HG03135 (cell line): ENCODE measurements around the gene TMEM181.
"Not testable (repeated sequence)": the region's sequence is repeated elsewhere in the genome, so short reads cannot be mapped to it uniquely, and the experiment has no call there.

Experiments used
- ATAC-seq: cut with Tn5 transposase; IDR thresholded peaks from one replicate; pipeline ENCODE4 v1.9.1; 2021; ENCODE audit warnings: mild to moderate bottlenecking, moderate library complexity; ENCODE audit not compliant: unreplicated experiment

The TMEM181 gene

DNA sequence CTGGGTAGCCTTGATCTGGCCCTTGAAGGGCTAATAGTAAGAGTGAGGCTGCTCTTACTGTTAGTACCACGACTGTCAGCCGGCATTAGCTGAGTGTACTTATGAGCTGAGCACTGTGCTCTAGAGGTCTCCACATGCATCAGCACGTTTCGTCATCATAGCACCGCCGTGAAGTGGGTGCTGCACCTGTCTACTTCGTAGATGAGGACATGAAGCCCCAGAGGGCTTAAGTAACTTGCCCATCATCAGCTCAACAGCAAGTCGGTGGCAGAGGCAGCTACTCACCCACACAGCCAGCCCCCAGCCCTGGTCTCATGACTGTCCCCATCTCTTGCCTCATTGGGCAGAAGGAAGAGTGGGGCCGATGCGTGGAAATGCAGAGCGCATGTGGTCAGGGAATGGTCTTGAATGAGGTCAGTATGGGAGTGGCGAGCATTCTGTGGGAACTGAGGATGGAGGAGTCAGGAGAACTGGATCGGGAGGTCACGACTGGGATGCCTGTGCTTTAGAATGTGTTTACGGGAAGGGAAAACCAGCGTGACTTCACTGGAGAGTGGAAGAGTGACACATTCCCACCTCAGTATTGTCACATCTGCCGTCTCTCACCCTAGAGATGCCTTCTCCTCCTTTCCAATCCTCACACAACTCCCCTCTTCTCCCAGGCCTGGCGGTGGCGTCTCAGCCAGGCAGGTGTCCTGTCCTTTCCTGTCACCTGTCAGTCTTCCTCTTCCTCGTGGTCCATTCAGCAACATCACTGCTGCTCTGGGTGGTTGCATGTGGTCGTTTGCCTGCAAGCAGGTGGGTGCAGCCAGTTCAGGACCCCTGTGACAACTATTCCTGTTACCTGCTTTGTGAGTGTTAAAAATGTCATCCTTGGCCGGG lies 95.9 kb downstream of the TMEM181 start:
- ATAC-seq = no peak

DNA sequence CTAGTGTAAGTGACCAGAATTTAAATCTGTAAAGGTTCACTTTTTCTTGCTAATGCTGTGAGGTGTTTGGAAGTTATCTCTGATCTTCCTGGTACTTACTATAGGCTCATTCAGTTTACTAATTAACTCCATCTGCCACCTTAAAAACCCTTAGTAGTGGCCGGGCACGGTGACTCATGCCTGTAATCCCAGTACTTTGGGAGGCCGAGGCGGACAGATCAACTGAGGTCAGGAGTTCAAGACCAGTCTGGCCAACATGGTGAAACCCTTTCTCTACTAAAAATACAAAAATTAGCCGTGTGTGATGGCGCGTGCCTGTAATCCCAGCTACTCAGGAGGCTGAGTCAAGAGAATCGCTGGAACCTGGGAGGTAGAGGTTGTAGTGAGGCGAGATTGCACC lies 97.1 kb downstream of the TMEM181 start:
- not testable (repeated sequence) for ATAC-seq

DNA sequence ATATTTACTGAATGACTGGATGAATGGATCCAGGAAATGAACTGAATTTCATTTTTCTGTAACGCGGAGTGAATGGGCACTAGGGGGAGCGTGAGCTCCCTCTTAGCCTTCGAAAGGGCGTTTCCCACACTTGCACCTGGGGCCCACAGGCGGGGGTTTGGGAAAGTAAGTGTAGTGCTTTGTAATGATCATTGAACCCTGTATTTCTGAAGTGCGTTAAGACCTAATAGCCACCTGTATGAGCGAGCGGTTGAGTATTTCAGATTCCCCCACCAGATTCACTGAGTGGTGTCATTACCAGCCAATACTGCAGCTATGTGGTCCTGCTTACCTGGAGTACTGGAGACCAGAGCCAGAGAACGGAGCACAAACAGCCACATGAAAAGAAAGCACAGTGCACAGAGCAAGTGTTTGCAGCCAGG lies 100.5 kb downstream of the TMEM181 start:
- ATAC-seq = no peak

DNA sequence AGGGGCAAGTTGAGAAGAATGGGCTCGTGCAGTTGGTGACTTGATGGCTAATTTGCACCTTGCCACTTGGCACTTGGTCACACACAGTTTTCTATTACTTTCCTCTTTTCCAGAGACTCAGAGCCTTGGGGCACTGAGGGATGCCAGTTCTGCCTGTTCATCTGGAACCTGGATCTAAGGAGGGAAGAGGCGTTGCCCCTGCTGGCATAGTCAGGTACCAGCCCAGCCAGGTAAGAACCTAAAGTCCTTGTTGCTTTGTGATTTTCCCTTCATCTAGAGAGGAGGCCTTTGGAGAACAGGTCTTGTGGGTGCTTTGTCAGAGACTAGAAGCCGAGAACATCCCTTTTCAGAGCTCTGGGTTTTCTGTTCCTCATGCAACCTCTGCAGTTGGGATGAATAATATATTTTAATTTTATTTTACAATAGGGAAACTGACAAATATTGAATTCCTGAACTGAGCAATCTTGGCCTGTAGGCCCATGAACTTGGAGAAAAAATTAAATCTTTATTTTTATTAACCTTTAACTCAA lies 101.3 kb downstream of the TMEM181 start:
- ATAC-seq = no peak

DNA sequence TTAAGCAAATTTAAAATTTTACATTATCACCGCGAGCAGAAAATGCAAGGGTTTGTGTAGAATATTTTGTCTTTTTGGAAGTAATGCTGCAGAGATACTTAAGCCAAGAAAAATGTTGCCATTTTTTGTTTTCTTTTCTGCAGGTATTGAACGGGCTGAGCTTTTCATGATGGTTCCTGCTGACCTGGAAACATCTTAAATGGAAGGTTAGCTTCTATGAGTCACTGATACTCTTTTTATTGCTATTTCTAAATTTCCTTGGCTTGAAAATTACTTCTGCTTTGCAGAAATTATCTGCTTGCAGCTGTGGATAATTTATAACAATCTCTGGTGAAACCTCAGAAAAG lies 102.7 kb downstream of the TMEM181 start:
- ATAC-seq = no peak

DNA sequence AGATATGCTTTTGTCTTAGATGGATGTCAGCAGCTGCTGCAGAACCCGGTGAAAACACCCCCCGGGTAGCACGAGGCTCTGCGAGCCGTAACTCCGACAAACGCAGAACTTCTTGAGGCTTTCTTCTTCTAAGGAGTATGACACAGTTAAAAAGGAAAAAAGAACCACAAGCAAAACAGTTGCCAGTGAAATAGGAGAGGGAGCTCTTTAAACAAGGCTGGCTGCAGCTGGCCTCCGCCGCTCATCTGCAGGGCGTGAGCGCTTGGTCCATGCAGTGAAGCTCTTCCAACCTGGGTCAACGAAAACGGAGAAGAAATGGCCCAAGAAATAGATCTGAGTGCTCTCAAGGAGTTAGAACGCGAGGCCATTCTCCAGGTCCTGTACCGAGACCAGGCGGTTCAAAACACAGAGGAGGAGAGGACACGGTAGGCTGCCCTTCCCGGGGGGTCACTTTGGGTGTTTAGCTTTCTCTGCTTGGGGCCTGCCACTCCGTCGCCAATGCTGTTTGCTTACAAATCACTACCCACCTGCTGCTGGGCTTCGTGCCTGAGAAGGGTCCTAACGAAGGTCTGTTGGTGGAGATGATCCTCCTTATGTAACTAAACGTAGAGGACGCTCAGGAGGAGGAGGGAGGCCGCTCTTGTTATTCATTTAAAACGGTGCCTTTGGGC lies 103.2 kb downstream of the TMEM181 start:
- ATAC-seq = no peak

DNA sequence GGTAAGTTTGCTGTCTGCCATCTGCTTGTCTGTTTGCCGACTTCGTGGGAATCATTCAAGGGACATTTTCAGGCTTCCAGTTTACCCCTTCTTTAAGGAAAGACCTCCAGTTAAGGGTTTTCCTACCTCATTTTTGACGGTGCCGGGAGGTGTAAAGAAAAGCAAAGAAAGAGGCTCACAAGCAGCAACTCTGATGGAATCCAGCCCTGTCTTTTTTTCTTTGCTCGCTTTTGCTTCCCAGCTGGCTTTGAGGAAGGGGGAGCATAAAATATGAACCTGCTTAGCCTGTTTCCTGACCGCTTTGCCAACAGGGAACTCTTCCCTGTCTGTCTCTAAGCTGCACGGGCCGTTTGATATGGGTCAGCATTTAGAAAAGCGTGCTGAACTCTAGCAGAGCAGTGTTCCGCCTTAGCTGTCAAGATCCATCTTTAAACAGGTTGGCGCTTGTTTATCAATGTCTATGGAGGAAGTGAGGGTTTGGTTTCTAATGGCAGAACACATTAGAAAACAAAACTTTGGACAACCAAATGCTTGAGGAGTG lies 103.8 kb downstream of the TMEM181 start:
- no peak for ATAC-seq

DNA sequence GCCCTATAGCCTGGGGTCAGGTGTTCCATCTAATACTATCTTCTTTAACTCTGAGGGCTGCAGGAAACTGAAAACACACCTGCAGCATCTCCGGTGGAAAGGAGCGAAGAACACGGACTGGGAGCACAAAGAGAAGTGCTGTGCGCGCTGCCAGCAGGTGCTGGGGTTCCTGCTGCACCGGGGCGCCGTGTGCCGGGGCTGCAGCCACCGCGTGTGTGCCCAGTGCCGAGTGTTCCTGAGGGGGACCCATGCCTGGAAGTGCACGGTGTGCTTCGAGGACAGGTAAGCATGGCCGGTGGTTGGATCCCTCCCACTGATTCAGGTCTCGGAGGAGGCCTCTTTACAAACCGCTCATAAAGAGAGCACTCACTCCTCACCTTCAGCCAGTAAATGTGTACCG lies 105.4 kb downstream of the TMEM181 start:
- no peak for ATAC-seq

DNA sequence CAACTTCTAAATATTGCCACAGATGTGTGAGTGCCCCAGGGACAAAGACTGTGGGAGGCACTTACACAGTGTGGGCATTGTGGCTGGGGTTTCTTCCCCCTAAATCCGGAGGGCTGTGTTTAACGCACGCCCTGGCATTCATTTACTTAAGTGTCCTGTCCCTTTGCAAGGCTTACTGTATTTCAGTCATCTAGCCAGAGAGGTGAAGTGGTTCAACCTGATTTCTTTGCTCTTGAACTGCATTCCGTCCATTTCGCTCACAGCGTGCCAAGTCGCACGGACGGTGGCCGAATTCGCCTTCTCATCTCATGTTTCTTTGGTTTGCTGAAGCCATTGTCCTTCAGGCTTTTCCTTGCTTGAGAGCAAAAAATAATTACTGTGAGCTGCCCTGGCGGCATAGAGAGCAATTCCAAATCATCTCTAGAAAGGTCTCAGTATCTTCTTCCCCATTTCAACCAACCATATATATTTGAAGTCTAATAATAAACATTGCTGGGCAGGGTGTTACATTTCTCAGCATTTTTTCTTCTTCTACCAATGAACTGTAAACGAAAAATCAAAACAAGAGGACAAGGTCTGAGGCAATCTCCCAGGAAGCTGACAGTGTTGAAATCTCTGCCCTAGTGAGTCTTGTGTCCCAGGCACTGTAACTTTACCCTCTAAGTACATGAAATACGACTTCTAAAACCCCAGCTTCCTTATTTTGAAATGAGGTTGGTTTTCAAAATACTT lies 106.9 kb downstream of the TMEM181 start:
- ATAC-seq = no peak

DNA sequence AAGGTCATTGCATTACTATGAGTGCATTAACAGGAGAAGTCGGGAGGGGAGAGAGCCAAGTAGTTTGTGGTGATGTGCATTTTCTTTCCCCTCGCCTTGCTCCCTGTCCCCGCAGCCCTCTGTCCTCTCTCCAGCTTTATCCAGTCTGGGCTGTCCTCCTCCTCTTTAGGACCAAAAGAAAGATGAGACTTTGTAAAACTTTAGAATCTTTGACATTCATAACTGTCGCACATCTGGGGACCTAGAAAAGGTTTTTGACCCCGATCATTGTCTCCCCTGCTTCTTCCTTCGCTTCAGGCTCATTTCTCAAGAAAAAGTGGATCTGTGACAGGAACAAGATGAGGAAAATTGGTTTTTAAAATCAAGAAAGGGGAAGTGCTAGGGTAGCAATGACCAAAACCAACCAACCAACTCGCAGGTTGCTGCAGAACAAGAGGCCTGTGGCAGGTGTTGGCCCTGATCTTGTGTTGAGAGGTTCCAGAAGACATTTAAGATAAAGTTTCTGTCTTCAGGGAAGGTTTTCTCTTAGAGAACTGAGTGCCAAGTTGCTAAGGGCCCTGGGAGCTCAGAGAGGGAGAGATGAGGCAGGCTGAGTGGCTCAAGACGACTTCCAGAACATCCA lies 107.6 kb downstream of the TMEM181 start:
- no peak for ATAC-seq

DNA sequence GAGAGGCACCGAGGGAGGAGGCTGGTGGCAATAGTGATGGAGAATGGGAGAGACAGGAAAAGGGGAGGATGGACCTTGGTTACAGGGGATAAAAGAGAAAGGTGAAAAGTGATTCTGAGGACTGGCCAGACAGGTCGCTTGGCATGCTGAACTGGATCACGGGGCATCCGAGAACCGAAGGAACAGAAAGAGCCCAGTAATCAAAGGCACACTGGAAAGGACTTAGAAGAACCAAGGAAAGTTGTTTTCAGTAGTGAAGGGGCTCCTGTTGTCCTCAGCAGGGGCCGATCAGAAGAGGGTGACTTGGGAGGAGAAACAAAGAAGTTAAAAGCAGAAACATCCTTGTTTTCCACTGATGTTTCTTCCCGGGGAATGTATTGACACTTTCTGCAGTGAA lies 108.8 kb downstream of the TMEM181 start:
- ATAC-seq = no peak

DNA sequence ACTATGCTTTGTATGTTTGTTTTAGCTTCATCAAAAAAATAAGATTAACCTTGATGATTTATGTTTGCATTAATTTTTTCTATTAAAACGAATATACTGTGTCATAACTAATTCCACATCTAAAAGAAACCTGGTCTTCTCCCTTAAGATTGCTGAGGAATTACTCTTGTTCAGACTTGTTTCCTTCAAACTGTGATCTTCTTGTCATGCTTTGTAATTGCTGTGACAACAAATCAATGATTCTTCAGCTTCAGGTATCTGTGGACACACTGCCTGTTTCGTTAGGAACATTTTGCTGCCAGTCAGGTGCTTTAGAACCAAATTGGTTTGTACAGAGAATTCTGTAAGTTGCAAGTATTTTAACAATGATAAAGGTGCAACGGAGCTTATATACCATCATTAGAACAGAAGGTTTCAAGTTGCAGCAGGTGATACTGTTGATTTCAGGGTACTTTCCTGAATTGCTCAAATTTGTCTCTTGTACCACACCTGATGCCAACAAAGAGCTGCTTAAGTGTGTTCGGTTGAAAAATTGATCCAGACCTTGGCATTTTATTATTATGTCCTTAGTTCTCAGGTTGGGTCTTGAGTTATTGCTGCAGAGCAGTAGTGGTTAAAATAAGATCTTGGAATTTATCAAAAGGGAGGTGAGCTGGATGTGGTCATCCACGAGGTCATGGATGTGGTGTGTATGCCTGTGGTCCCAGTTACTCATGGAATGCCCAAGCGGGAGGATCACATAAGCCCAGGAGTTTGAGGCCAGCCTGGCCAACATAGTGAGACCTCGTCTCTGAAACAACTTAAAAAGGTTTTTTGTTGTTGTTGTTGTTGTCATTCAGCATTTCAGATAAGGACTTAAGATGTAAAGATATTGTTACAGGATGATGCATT lies 109.5 kb downstream of the TMEM181 start:
- ATAC-seq = no peak

DNA sequence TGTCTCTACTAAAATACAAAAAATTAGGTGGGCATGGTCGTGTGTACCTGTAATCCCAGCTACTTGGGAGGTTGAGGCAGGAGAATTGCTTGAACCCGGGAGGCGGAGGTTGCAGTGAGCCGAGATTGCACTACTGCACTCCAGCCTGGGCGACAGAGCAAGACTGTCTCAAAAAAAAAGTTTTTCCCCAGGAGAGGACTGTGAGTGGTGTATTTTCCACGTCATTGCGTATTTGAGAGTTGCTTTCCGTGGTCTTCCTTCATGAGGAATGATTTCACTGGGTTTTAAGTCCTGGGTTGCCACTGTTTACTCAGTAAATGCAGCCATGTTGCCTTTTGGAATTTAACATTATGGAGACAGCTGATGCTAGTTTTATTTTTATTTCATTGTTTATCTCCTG lies 112.2 kb downstream of the TMEM181 start:
- ATAC-seq = not testable (repeated sequence)

DNA sequence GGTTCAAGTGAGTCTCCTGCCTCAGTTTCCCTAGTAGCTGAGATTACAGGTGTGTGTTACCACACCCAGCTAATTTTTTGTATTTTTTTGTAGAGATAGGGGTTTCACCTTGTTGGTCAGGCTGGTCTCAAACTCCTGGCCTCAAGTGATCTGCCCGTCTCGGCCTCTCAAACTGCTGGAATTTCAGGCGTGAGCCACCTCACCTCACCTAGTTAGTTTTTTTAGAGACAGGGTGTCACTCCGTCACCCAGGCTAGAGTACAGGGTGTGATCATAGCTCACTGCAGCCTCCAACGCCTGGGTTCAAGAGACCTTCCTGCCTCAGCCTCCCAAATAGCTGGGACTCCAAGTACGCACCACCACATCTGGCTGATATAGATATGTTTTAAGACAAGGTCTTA lies 112.8 kb downstream of the TMEM181 start:
- ATAC-seq = no peak

DNA sequence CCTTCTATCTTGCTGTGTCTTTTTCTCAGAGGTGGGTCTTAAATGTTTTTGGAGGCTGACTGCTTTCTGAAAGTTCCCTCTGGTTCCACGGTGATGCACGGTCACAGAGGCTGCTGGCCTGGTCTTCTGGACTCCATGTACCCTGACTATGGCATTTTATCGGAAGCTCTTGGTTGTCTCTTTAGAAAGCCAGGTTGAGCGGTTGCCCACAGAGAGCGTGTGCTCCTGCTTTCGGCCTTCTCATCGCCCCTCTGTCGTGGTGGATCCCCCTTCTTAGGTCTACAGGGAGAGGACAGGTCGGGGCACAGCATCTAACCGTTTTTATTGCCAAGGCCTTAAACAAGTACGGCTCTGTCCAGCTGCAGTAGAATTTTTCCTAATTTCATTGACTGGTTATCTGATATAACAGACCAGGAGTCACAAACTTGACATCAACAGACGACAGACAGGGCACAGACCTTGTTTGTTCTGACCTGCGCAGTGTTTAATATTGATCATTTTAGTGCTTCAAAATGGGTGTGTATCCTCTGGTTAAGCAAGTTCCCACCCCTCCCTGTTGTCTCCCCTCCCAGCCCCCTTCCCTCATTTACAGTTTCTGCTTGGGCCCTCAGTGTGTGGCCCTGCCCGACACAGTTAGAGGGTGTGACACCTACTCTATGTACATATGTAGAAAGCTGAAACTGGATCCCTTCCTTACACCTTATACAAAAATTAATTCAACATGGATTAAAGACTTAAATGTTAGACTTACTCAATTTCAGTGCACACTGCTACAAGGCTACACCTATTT lies 114.6 kb downstream of the TMEM181 start:
- ATAC-seq = no peak

DNA sequence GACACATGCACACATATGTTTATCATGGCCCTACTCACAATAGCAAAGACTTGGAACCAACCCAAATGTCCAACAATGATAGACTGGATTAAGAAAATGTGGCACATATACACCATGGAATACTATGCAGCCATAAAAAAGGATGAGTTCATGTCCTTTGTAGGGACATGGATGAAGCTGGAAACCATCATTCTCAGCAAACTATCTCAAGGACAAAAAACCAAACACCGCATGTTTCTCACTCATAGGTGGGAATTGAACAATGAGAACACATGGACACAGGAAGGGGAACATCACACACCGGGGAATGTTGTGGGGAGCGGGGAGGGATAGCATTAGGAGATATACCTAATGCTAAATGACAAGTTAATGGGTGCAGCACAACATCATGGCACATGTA lies 117.2 kb downstream of the TMEM181 start:
- not testable (repeated sequence) for ATAC-seq

DNA sequence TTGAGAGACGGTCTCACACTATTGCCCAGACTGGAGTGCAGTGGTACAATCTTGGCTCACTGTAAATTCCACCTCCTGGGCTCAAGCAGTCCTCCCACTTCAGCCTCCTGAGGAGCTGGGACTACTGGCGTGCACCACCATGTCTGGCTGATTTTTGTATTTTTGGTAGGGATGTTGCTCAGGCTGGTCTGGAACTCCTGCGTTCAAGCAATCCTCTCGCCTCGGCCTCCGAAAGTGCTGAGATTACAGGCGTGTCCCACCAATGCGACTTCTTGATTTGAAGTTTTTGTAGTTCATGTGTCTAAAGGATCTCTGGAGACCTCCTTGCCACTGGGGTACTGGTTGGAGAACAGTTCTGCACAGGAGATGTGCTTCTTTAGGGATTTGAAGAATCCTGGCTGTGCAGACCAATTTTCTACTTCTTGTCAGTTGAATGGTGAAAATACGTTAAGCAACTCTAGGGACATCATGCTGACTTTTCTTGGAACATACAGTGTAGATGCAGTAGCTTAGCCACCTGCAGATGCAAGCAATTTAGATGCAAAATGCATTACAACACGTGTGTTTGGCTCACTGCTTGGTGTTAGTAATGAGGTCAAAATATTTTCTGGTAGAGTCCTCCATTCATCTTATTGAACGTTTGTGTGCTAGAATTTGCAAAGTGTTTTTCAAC lies 118.2 kb downstream of the TMEM181 start:
- no peak for ATAC-seq

DNA sequence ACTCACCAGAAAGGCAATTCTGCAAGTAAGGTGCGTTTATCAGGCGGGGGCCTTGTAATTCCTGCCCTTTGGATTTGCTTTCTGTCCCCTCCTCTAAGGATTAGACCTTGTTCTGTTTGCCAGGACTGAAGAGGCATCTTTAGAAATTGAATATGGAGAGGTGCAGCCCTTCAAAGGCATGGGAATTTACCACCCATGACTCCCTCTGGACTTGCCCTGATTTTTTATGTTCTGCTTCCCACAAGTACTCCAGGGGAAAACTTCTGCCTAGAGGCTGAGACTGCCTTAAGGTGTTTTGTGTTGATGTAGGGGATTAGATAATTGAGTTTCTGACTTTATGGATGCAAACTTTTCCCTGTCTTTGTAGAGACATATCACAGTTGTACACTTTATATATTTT lies 120.1 kb downstream of the TMEM181 start:
- ATAC-seq = no peak
